Suppressor macrophage treated with lipopolysaccharide for 4 hours (primary cell): Measurements from ENCODE around the gene YARS2.
"Not testable (repeated sequence)": the region's sequence is repeated elsewhere in the genome, so short reads cannot be mapped to it uniquely, and the experiment has no call there.

Source experiments
- DNase-seq: peaks from one replicate; pipeline ENCODE4 v3.0.0-alpha.2; 2020

YARS2 gene

GRCh38 chr12:32743264-32743663 is 12.4 kb downstream of the YARS2 start:
- DNase-seq, result no peak

GRCh38 chr12:32742133-32742532 is 13.6 kb downstream of the YARS2 start:
- no peak for DNase-seq

GRCh38 chr12:32739279-32739678 is 16.4 kb downstream of the YARS2 start:
- no peak for DNase-seq

- no peak for DNase-seq
Observed at GRCh38 chr12:32737715-32738114, 18.0 kb downstream of the YARS2 start.

- no peak for DNase-seq
Observed at GRCh38 chr12:32736445-32736844, 19.3 kb downstream of the YARS2 start.

GRCh38 chr12:32734952-32735351 is 20.7 kb downstream of the YARS2 start:
- DNase-seq, result no peak

GRCh38 chr12:32727237-32727636 is 28.5 kb downstream of the YARS2 start:
- no peak for DNase-seq

GRCh38 chr12:32726286-32726685 is 29.4 kb downstream of the YARS2 start:
- no peak for DNase-seq

GRCh38 chr12:32725308-32725707 is 30.4 kb downstream of the YARS2 start:
- not testable (repeated sequence) for DNase-seq

- no peak for DNase-seq
Observed at GRCh38 chr12:32718926-32719325, 36.8 kb downstream of the YARS2 start.

- DNase-seq, result no peak
Observed at GRCh38 chr12:32714772-32715171, 40.9 kb downstream of the YARS2 start.

GRCh38 chr12:32708926-32709325 is 46.8 kb downstream of the YARS2 start:
- DNase-seq, result no peak

GRCh38 chr12:32706335-32707024 is 49.2 kb downstream of the YARS2 start:
- no peak for DNase-seq

GRCh38 chr12:32705783-32706182 is 49.9 kb downstream of the YARS2 start:
- DNase-seq, result no peak

GRCh38 chr12:32702946-32703345 is 52.8 kb downstream of the YARS2 start:
- DNase-seq, result no peak

- no peak for DNase-seq
Observed at GRCh38 chr12:32702473-32702872, 53.2 kb downstream of the YARS2 start.

GRCh38 chr12:32699437-32699836 is 56.3 kb downstream of the YARS2 start:
- not testable (repeated sequence) for DNase-seq

- no peak for DNase-seq
Observed at GRCh38 chr12:32698285-32698684, 57.4 kb downstream of the YARS2 start.

- DNase-seq, result no peak
Observed at GRCh38 chr12:32697445-32697844, 58.3 kb downstream of the YARS2 start.
